Ovary (tissue), 3 donors: Measurements from ENCODE around the gene DYDC2.

Experiments used
- EP300 ChIP-seq: sonication (generic); formaldehyde crosslinking; IDR thresholded peaks from one replicate; pipeline ENCODE4 v1.6.1; 2017; ENCODE audit warnings: antibody characterized with exemption
- TF ChIP-seq, protein P1 (sequence below), 3 donors: fragments of 450-650 bp in 2 of 3; fragments of 200-600 bp in 1 of 3; IDR thresholded peaks; one replicate each; pipeline versions ENCODE4 v1.5.1 to v1.8.0; 2016 to 2022; ENCODE audit warnings: antibody characterized with exemption in 3 of 3, mild to moderate bottlenecking in 1 of 3
- donor health status: DM: no; HTN: no; CAD: no.

DNA sequence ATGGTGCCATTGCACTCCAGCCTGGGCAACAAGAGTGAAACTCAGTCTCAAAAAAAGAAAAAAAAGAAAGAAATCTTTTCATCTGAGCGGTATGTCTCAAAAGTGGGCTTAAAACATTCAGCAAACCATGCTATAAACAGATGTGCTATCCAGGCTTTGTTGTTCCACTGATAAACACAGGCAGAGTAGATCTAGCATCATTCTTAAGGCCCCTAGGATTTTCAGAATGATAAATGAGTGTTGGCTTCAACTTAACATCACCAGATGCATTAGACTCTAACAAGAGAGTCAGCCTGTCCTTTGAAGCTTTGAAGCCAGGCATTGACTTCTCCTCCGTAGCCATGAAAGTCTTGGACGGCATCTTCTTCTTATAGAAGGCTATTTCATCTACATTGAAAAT, 23.1 kb downstream of the DYDC2 start:
- TF ChIP-seq EP300: no peak
- TF ChIP-seq, protein P1, sequence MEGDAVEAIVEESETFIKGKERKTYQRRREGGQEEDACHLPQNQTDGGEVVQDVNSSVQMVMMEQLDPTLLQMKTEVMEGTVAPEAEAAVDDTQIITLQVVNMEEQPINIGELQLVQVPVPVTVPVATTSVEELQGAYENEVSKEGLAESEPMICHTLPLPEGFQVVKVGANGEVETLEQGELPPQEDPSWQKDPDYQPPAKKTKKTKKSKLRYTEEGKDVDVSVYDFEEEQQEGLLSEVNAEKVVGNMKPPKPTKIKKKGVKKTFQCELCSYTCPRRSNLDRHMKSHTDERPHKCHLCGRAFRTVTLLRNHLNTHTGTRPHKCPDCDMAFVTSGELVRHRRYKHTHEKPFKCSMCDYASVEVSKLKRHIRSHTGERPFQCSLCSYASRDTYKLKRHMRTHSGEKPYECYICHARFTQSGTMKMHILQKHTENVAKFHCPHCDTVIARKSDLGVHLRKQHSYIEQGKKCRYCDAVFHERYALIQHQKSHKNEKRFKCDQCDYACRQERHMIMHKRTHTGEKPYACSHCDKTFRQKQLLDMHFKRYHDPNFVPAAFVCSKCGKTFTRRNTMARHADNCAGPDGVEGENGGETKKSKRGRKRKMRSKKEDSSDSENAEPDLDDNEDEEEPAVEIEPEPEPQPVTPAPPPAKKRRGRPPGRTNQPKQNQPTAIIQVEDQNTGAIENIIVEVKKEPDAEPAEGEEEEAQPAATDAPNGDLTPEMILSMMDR (IDR thresholded peaks at IDR 0.05): no peak
